Pancreas (tissue), 10 donors: ENCODE results near the gene IDE. TPM values are rescaled to one million over a fixed set of nuclear protein-coding genes. Genes with fewer than 3 reads are reported as not detected.

ENCODE experiments used
- ATAC-seq, 4 donors: fragments of 200-7000 bp; cut with Tn5 transposase; one replicate each; pipeline versions ENCODE4 v1.8.0 to v1.9.1; 2020; ENCODE audit warnings: mild to moderate bottlenecking in 4 of 4, moderate library complexity in 4 of 4
- DNase-seq, 6 donors: peaks; one replicate each; pipeline ENCODE4 v3.0.0-alpha.2; 2020
- FAIRE-seq: peaks from 2 replicates; lab custom pipeline; 2012; peaks lifted over from hg19 to GRCh38; lab: Jason Lieb, UNC
- H3K27ac ChIP-seq, 4 donors: fragments of 200-600 bp; sonication (generic); 1 replicate in 3 of 4; 2 replicates in 1 of 4; pipeline versions ENCODE4 v1.5.0 to v1.8.0; 2020
- H3K27me3 ChIP-seq, 4 donors: fragments of 200-600 bp; one replicate each; pipeline ENCODE4 v1.8.0; 2021
- H3K36me3 ChIP-seq, 3 donors: fragments of 200-600 bp; sonication (generic) in 1 of 3; one replicate each; pipeline versions ENCODE4 v1.5.0 to v1.8.0; 2020 to 2021
- H3K4me1 ChIP-seq, 3 donors: fragments of 200-600 bp; one replicate each; pipeline ENCODE4 v1.8.0; 2021
- H3K4me3 ChIP-seq, 4 donors: fragments of 200-600 bp; sonication (generic) in 2 of 4; one replicate each; pipeline versions ENCODE4 v1.5.0 to v1.8.0; 2020 to 2021
- H3K9me3 ChIP-seq, 4 donors: fragments of 200-600 bp; one replicate each; pipeline ENCODE4 v1.8.0; 2021
- WGBS, 2 donors: extraction: QIAGEN DNeasy Blood & Tissue Kit; methylation state at CpG; one replicate each; pipeline ENCODE4 v1.1.7; 2013; 5-methylcytosine and 5-hydroxymethylcytosine counted together
- intact Hi-C, 3 donors: fragments of 100-400 bp; cut with DNase I; formaldehyde crosslinking; loops; one replicate each; pipeline versions ENCODE4 v1.11.1 to v1.14.2; 2022
- polyA plus RNA-seq, 2 donors: library from polyadenylated mRNA; stranded (reverse); fragments of 200-250 nt; gene quantifications; one replicate each; pipeline ENCODE4 v1.2.3, GENCODE V29; 2013
- total RNA-seq, 6 donors: library from RNA; stranded (reverse); fragmentation: NEBNext Ultra II Directional in 4 of 6; extraction: Animal tissue kit (Norgen Biotek cat#: 25700) in 4 of 6; gene quantifications; one replicate each; pipeline versions ENCODE4 v1.2.1 to v1.2.4, GENCODE V29; 2021 to 2023
- TF ChIP-seq, protein P1 (sequence below), 4 donors: fragments of 200-600 bp; sonication (generic) in 3 of 4; IDR thresholded peaks; one replicate each; pipeline versions ENCODE4 v1.5.0 to v1.8.0; 2021; ENCODE audit warnings: antibody characterized with exemption in 4 of 4
- donor health status: healthy with polysubstance abuse.
- donor health status: DM: no; HTN: no; CAD: no; lungs with moderate emphysema.
- donor health status: DM: no; HTN: no; CAD: no.
- donor health status: control.
- donor health status: control.
- donor health status: Bipolar disorder and iron deficiency.
- donor health status: DM: yes; HTN: yes; CAD: no.
- donor health status: DM: no; HTN: no; CAD: no.
- donor health status: DM: no; HTN: no; CAD: no.
- donor health status: DM: yes; HTN: yes; CAD: no.

IDE gene
- total and polyA plus RNA-seq, 8 donors, result 8.2 to 30.3 (median 20.3) TPM

DNA sequence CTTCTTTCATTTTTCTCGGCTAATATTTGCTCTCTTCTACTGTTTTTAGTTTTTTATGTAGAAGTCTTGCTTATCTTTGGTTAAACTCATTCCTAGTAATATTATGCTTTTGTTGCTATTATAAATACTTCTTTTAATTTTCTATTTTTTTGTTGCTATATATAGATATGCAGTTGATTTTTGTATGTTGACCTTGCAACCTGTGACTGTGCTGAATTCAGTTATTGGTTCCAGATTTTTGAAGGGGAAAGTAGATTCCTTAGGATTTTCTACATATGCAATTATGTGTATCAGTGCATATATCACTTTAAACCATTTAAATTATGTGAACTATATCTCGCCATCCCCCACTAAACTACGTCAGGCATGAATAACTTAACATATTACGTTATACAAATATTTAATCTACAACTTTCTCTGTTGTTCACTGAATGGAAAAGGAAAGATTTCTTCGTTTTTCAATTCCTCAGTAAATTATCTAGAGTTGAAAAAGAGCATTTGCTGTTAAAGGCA is 71.5 kb downstream of the IDE start:
- no peak for DNase-seq
- WGBS, 2 donors, result 86% methylated on average over 5 of the region's 5 CpGs
- FAIRE-seq, result no peak
- no peaks in the 10 kb centered on the region for H3K4me1 ChIP-seq
- no peak overlapping the region for H3K4me3 ChIP-seq
- intact Hi-C loops, result no loop called here
- no peaks in the 10 kb centered on the region for H3K9me3 ChIP-seq
- ATAC-seq, result no peak
- no peaks in the 10 kb centered on the region for H3K27me3 ChIP-seq
- no peak overlapping the region for H3K27ac ChIP-seq
- peaks cover 0 to 20% (median 0%) of the 10 kb centered on the region in 3 donors for H3K36me3 ChIP-seq
- TF ChIP-seq, protein P1, sequence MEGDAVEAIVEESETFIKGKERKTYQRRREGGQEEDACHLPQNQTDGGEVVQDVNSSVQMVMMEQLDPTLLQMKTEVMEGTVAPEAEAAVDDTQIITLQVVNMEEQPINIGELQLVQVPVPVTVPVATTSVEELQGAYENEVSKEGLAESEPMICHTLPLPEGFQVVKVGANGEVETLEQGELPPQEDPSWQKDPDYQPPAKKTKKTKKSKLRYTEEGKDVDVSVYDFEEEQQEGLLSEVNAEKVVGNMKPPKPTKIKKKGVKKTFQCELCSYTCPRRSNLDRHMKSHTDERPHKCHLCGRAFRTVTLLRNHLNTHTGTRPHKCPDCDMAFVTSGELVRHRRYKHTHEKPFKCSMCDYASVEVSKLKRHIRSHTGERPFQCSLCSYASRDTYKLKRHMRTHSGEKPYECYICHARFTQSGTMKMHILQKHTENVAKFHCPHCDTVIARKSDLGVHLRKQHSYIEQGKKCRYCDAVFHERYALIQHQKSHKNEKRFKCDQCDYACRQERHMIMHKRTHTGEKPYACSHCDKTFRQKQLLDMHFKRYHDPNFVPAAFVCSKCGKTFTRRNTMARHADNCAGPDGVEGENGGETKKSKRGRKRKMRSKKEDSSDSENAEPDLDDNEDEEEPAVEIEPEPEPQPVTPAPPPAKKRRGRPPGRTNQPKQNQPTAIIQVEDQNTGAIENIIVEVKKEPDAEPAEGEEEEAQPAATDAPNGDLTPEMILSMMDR (IDR thresholded peaks at IDR 0.05), result no peak

DNA sequence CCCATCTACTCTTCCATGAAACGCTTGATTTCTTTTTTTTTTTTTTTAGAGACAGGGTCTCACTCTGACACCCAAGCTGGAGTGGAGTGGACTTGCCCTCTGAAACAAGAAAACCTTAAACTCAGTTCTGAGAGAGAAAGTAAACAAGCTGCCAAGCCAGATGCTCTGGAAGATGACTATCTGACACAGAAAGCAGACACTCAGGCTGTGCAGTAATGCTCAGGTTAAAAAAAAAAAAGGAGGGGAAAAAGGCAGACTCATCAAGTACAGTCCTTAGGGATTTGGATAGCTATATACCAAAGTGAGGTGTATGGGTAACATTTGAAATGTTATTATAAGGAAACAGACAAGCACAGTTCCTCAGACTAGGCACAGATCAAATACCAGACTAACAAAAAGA is 80.5 kb downstream of the IDE start:
- 92 to 95% methylated on average over 1 of the region's 1 CpG for WGBS, 2 donors
- Histone ChIP-seq H3K27me3 (no peaks in the 10 kb centered on the region), H3K4me1 (no peaks in the 10 kb centered on the region), H3K9me3 (no peaks in the 10 kb centered on the region), H3K4me3 (no peak overlapping the region), H3K36me3 (peaks cover 0 to 22% (median 3%) of the 10 kb centered on the region in 3 donors), H3K27ac (no peak overlapping the region)
- ATAC-seq, result no peak
- intact Hi-C loops, result no loop called here
- DNase-seq, result no peak
- FAIRE-seq, result no peak
- TF ChIP-seq, protein P1 (IDR thresholded peaks at IDR 0.05), result no peak

DNA sequence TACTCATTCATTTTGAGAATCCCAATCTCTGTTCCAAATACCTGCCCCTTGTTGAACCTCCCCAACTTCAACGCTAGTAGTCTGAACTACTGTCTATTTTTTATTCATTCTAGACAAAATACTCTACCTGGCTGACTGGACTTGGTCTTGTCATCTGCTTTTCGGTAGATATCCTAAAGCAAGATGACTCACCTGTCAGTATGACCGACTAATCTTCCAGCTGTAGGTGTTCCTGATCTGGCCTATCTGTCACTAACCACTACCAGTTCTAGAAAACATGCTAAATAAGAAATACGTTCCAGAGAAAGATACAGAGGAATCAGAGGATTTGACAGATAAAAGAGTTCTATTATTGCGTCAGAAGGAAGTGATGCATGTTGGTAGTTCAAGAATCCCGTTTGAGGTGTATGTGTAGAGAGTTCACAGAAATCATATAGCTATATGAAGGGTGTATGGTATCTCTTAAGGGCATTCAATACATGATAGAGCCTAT is 81.1 kb downstream of the IDE start:
- Histone ChIP-seq H3K9me3 (no peaks in the 10 kb centered on the region), H3K4me1 (no peaks in the 10 kb centered on the region), H3K36me3 (peaks cover under 1 to 25% (median 4%) of the 10 kb centered on the region in 3 donors), H3K4me3 (no peak overlapping the region), H3K27me3 (no peaks in the 10 kb centered on the region), H3K27ac (no peak overlapping the region)
- intact Hi-C loops, result no loop called here
- WGBS, 2 donors, result 90 to 93% methylated on average over 6 of the region's 6 CpGs
- TF ChIP-seq, protein P1 (IDR thresholded peaks at IDR 0.05), result no peak
- no peak for ATAC-seq
- DNase-seq, result no peak
- FAIRE-seq, result no peak

DNA sequence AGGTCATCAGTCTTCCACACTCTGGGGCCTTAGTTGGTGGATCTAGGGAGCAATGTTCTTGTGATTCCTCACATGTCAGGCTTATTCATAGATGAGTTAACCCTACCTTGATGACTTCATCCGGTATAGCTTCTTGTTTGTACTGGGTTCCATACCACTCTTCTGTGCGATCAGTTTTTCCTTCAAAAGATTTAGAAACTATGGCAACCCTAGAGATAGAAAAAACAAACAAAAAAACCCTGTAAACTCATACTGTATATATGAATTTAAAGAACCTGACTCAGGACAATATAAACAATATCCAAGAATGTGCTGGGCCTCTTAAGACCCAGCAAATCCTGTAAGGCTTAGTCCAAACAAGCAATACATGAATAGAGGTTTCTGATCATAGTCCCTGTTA is 83.5 kb downstream of the IDE start:
- no peak for ATAC-seq
- no peaks in the 10 kb centered on the region for H3K27me3 ChIP-seq
- WGBS, 2 donors, result 81 to 86% methylated on average over 2 of the region's 2 CpGs
- peaks cover 0 to 4% (median 0%) of the 10 kb centered on the region in 3 donors for H3K4me1 ChIP-seq
- DNase-seq, result no peak
- H3K4me3 ChIP-seq, result no peak overlapping the region
- H3K36me3 ChIP-seq, result peaks cover 2 to 33% (median 6%) of the 10 kb centered on the region in 3 donors
- no peaks in the 10 kb centered on the region for H3K9me3 ChIP-seq
- no peak overlapping the region for H3K27ac ChIP-seq
- intact Hi-C loops, result no loop called here
- TF ChIP-seq, protein P1 (IDR thresholded peaks at IDR 0.05), result no peak
- FAIRE-seq, result no peak

DNA sequence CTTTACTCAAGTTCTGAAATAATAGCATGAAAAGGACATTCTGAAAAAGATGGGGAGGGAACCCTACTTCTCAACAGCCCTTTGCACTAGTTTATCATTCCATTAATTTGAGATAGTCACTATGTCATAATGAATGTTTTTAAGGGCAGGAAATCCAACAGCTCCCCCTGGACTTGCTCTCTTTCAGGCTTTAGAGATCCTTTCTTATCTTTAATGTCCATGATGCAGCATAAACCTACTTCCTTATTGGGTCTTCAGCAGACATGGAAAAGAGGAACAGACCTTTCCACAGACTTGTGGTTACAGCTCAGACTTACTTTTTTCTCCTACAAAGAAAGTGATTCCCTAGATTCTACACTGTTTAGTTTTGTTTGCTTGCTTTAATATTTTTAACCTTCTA is 87.3 kb downstream of the IDE start:
- FAIRE-seq, result no peak
- DNase-seq, result no peak
- Histone ChIP-seq H3K9me3 (no peaks in the 10 kb centered on the region), H3K4me1 (peaks cover 0 to 4% (median 0%) of the 10 kb centered on the region in 3 donors), H3K27ac (no peak overlapping the region), H3K36me3 (peaks cover 2 to 48% (median 6%) of the 10 kb centered on the region in 3 donors), H3K4me3 (no peak overlapping the region), H3K27me3 (no peaks in the 10 kb centered on the region)
- ATAC-seq, result peak in 2 of 4 donors; percentile 53 to 58
- TF ChIP-seq, protein P1 (IDR thresholded peaks at IDR 0.05), result no peak
- intact Hi-C loops, result no loop called here
